GM20431 (cell line): Measurements from ENCODE around the gene PLS3.
"Not testable (repeated sequence)": the region's sequence is repeated elsewhere in the genome, so short reads cannot be mapped to it uniquely, and the experiment has no call there.

Source experiments
- in situ Hi-C: fragments of 300-500 bp; cut with MseI, MboI; formaldehyde crosslinking; loops from one replicate; pipeline ENCODE4 v1.15.0; 2020; ENCODE audit warnings: low sequenced_read_pairs; ENCODE audit not compliant: unreplicated experiment

PLS3 gene

GRCh38 chrX:115560978-115561604, at the start of gene PLS3:
PLS3 (plus strand) TSS chrX:115561174; CDS start chrX:115610251, 49,077 bp downstream.
- in situ Hi-C loops, result no loop called here

- in situ Hi-C loops, result no loop called here
Measured at GRCh38 chrX:115518113-115518512, 42.9 kb upstream of the PLS3 start.

- in situ Hi-C loops, result no loop called here
Measured at GRCh38 chrX:115521741-115522140, 39.2 kb upstream of the PLS3 start.

- in situ Hi-C loops, result no loop called here
Measured at GRCh38 chrX:115522952-115523351, 38.0 kb upstream of the PLS3 start.

- in situ Hi-C loops, result no loop called here
Measured at GRCh38 chrX:115525486-115525885, 35.5 kb upstream of the PLS3 start.

GRCh38 chrX:115531818-115532403, 29.1 kb upstream of the PLS3 start:
- in situ Hi-C loops, result no loop called here

GRCh38 chrX:115533485-115533884, 27.5 kb upstream of the PLS3 start:
- in situ Hi-C loops, result no loop called here

GRCh38 chrX:115534383-115534782, 26.6 kb upstream of the PLS3 start:
- in situ Hi-C loops, result no loop called here

GRCh38 chrX:115535421-115535820, 25.6 kb upstream of the PLS3 start:
- in situ Hi-C loops, result no loop called here

GRCh38 chrX:115535844-115536243, 25.1 kb upstream of the PLS3 start:
- in situ Hi-C loops, result no loop called here

- in situ Hi-C loops, result no loop called here
Measured at GRCh38 chrX:115539841-115540240, 21.1 kb upstream of the PLS3 start.

- in situ Hi-C loops, result not testable (repeated sequence)
Measured at GRCh38 chrX:115541045-115541444, 19.9 kb upstream of the PLS3 start.

- in situ Hi-C loops, result no loop called here
Measured at GRCh38 chrX:115547448-115547847, 13.5 kb upstream of the PLS3 start.

- in situ Hi-C loops, result no loop called here
Measured at GRCh38 chrX:115549008-115549407, 12.0 kb upstream of the PLS3 start.

GRCh38 chrX:115553171-115553570, 7.8 kb upstream of the PLS3 start:
- in situ Hi-C loops, result no loop called here

GRCh38 chrX:115559672-115560071, 1.3 kb upstream of the PLS3 start:
- in situ Hi-C loops, result no loop called here

GRCh38 chrX:115560211-115560977, 580 bp upstream of the PLS3 start:
- in situ Hi-C loops, result no loop called here

GRCh38 chrX:115561605-115562479, 868 bp downstream of the PLS3 start:
- in situ Hi-C loops, result no loop called here

GRCh38 chrX:115562480-115562847, 1.5 kb downstream of the PLS3 start:
- in situ Hi-C loops, result no loop called here

- in situ Hi-C loops, result no loop called here
Measured at GRCh38 chrX:115563633-115564162, 2.7 kb downstream of the PLS3 start.
